Endothelial cell of umbilical vein (primary cell): ENCODE results near the gene SLAMF6. TPM values are rescaled to one million over a fixed set of nuclear protein-coding genes. Genes with fewer than 3 reads are reported as not detected.

Experiments used
- BruUV-seq: library from RNA; stranded (reverse); fragments of 400-500 nt; replicated peaks from 2 replicates; lab custom pipeline; 2021; lab: Mats Ljungman, UMichigan
- CTCF ChIA-PET: fragments of 300-600, 350-600 bp; sonication (Branson Sonifier 250); formaldehyde crosslinking; loops from one replicate; lab custom pipeline; 2021; ENCODE audit warnings: antibody characterized with exemption, inconsistent platforms; lab: Charles Lee
- POLR2A ChIA-PET: fragments of 300-600, 350-600 bp; sonication (Branson Sonifier 250); formaldehyde crosslinking; loops from one replicate; lab custom pipeline; 2021; ENCODE audit warnings: antibody characterized with exemption, inconsistent platforms; lab: Charles Lee
- DNase-seq: peaks from one replicate; pipeline ENCODE4 v3.0.0-alpha.2; 2011; ENCODE audit warnings: low read depth, low spot score
- FAIRE-seq: peaks from 2 replicates; lab custom pipeline; 2011; peaks lifted over from hg19 to GRCh38; lab: Jason Lieb, UNC
- H2AFZ ChIP-seq: 2 replicates; pipeline ENCODE4 v1.6.0; 2012; ENCODE audit warnings: low read depth, low read length, control low read depth, inconsistent platforms
- H3K27ac ChIP-seq: 2 replicates; pipeline ENCODE4 v1.5.1; 2011; ENCODE audit warnings: low read depth, mild to moderate bottlenecking, control low read depth, low read length, moderate library complexity; ENCODE audit not compliant: insufficient read depth
- H3K27me3 ChIP-seq, 2 experiments: 2 replicates each; pipeline versions ENCODE4 v1.6.0 to v1.6.1; 2011; ENCODE audit warnings: low read length in 2 of 2, mixed read lengths in 1 of 2; ENCODE audit not compliant: control insufficient read depth in 2 of 2, insufficient read depth in 2 of 2
- H3K36me3 ChIP-seq, 2 experiments: 2 replicates in 1 of 2; 3 replicates in 1 of 2; pipeline ENCODE4 v1.5.1; 2011; ENCODE audit warnings: low read length in 2 of 2, mild to moderate bottlenecking in 1 of 2, moderate library complexity in 1 of 2; ENCODE audit not compliant: control insufficient read depth in 2 of 2, insufficient read depth in 2 of 2; ENCODE audit errors: extremely low read depth in 1 of 2
- H3K4me1 ChIP-seq: 3 replicates; pipeline ENCODE4 v1.5.1; 2011; ENCODE audit warnings: mild to moderate bottlenecking, low read length; ENCODE audit not compliant: control insufficient read depth, insufficient read depth; ENCODE audit errors: extremely low read depth
- H3K4me2 ChIP-seq: 2 replicates; pipeline ENCODE4 v1.6.1; 2011; ENCODE audit warnings: low read length, control low read depth, mixed read lengths; ENCODE audit not compliant: insufficient read depth
- H3K4me3 ChIP-seq, 3 experiments: fragments of 200-600 bp in 1 of 3; sonication (generic), shearing (Covaris generic) in 1 of 3; replicated peaks in 1 of 3; 2 replicates each; pipeline ENCODE4 v1.5.1; 2011 to 2016; ENCODE audit warnings: control low read depth in 3 of 3, low read length in 3 of 3, mild to moderate bottlenecking in 2 of 3, inconsistent platforms in 1 of 3, low read depth in 1 of 3, moderate library complexity in 1 of 3; ENCODE audit not compliant: insufficient read depth in 1 of 3
- H3K79me2 ChIP-seq: 2 replicates; pipeline ENCODE4 v1.6.0; 2012; ENCODE audit warnings: low read length, inconsistent platforms; ENCODE audit not compliant: control insufficient read depth, insufficient read depth
- H3K9ac ChIP-seq: replicated peaks from 2 replicates; pipeline ENCODE3; 2011; ENCODE audit warnings: low read length, control low read depth; ENCODE audit not compliant: insufficient read depth; ENCODE audit errors: extremely low read depth
- H3K9me1 ChIP-seq: replicated peaks from 3 replicates; pipeline ENCODE4 v1.6.0; 2011; ENCODE audit warnings: mild to moderate bottlenecking, low read length; ENCODE audit not compliant: control insufficient read depth, insufficient read depth; ENCODE audit errors: extremely low read depth
- H3K9me3 ChIP-seq: replicated peaks from 2 replicates; pipeline ENCODE4 v1.5.1; 2012; ENCODE audit warnings: low read length, inconsistent platforms; ENCODE audit not compliant: control insufficient read depth, insufficient read depth
- H4K20me1 ChIP-seq: replicated peaks from 2 replicates; pipeline ENCODE3; 2011; ENCODE audit warnings: mild to moderate bottlenecking, low read length; ENCODE audit not compliant: control insufficient read depth, insufficient read depth; ENCODE audit errors: extremely low read depth
- CTCF ChIP-seq, 2 donors: IDR thresholded peaks; 1 replicate in 1 of 2; 2 replicates in 1 of 2; pipeline ENCODE4 v1.5.1; 2011; ENCODE audit warnings: low read length in 2 of 2, mild to moderate bottlenecking in 2 of 2, moderate library complexity in 2 of 2, control low read depth in 1 of 2, inconsistent platforms in 1 of 2, low read depth in 1 of 2; ENCODE audit not compliant: insufficient read depth in 1 of 2; ENCODE audit errors: extremely low read depth in 1 of 2
- GATA2 ChIP-seq: IDR thresholded peaks from 2 replicates; pipeline ENCODE4 v1.7.0; 2011; ENCODE audit warnings: low read depth, mild to moderate bottlenecking, moderate library complexity, mixed read lengths, low read length; ENCODE audit not compliant: insufficient read length, insufficient read depth
- JUN ChIP-seq: IDR thresholded peaks from 2 replicates; pipeline ENCODE4 v1.6.1; 2011; ENCODE audit warnings: borderline replicate concordance, low read depth; ENCODE audit not compliant: insufficient read length, insufficient read depth
- MYC ChIP-seq: IDR thresholded peaks from one replicate; pipeline ENCODE4 v1.6.1; 2011; ENCODE audit warnings: mild to moderate bottlenecking, low read depth, low read length
- POLR2A ChIP-seq: IDR thresholded peaks from 2 replicates; pipeline ENCODE4 v1.6.1; 2012; ENCODE audit warnings: low read depth, mild to moderate bottlenecking, control low read depth, low read length
- dilution Hi-C: fragments of 300-500 bp; cut with MboI; formaldehyde crosslinking; loops from one replicate; pipeline ENCODE4 v1.15.0; 2019; ENCODE audit warnings: low sequenced_read_pairs; ENCODE audit not compliant: extremely low pct_ligation_motif_present
- intact Hi-C: fragments of 100-400 bp; cut with micrococcal nuclease; formaldehyde crosslinking; loops from one replicate; pipeline ENCODE4 v1.10.0; 2022
- polyA plus RNA-seq, 4 experiments: library from polyadenylated mRNA; depleted of rRNA in 3 of 4; stranded (reverse) in 3 of 4; unstranded in 1 of 4; fragments of >200 nt; gene quantifications; 2 replicates each; pipeline versions ENCODE4 v1.2.1 to v1.2.3, GENCODE V29; 2011 to 2012; ENCODE audit warnings: missing spikeins in 1 of 4
- total RNA-seq: library from RNA; stranded (reverse); gene quantifications from 2 replicates; pipeline ENCODE4 v1.2.3, GENCODE V29; 2021
- TF ChIP-seq, protein P1 (sequence below): IDR thresholded peaks from 2 replicates; pipeline ENCODE4 v1.6.1; 2011; ENCODE audit not compliant: insufficient read depth, insufficient read length

The SLAMF6 gene
- total and polyA plus RNA-seq, 2 donors (not counting 3 experiments of a cell fraction or from before 2014, with no cell fraction given) = not detected

DNA sequence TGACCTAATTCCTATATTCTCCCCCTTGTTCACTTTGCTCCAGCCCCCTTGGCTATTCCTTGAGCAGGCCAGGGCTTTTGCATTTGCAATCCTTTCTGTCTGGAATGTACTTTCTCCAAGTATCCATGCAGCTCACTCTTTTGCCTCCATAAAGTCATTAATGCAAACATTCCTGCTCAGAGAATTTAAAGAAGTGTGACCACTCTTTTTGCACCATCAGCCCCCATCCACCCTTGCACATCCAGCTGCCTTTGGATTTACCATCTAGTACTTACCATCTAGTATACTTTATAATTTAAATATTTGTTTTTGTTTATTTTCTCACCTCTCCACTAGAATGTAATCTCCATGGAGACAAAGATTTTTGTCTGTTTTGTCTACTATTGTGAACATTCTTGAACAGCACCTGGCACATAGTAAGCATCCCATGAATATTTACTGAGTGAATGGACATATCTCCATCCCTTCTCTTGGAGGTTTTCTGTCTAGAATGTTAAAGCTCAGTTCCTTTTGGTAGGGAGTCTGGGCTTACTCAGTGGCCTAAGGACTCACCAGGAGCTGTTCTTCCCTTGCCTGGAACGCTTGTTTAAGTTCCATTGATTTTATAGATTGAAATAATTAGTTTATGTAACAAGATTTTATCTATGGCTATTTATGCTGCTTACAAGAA, 22.6 kb downstream of the SLAMF6 start:
- no peak for TF ChIP-seq CTCF (IDR thresholded peaks at IDR 0.05; ENCODE audit: extremely low read depth in 1 of 2, insufficient read depth in 1 of 2, low read depth in 1 of 2, low read length in 2 of 2)
- TF ChIP-seq, protein P1, sequence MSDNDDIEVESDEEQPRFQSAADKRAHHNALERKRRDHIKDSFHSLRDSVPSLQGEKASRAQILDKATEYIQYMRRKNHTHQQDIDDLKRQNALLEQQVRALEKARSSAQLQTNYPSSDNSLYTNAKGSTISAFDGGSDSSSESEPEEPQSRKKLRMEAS = no peak
- no peak for TF ChIP-seq JUN
- TF ChIP-seq MYC = no peak
- TF ChIP-seq GATA2 = no peak
- no peak for TF ChIP-seq POLR2A
- no peaks in the 10 kb centered on the region for H3K79me2 ChIP-seq
- no peaks in the 10 kb centered on the region for H3K4me1 ChIP-seq
- ChIA-PET CTCF (no interaction called here), POLR2A (no interaction called here)
- no peak for DNase-seq
- FAIRE-seq = no peak
- no peaks in the 10 kb centered on the region for H3K27me3 ChIP-seq
- no peaks in the 10 kb centered on the region for H3K9me1 ChIP-seq
- no peak overlapping the region for H2AFZ ChIP-seq
- no peaks in the 10 kb centered on the region for H3K36me3 ChIP-seq
- no TSS peak for BruUV-seq
- no peaks in the 10 kb centered on the region for H4K20me1 ChIP-seq
- H3K9me3 ChIP-seq = no peaks in the 10 kb centered on the region
- no peak overlapping the region for H3K4me3 ChIP-seq
- H3K4me2 ChIP-seq = no peak overlapping the region
- no peak overlapping the region for H3K9ac ChIP-seq
- no peak overlapping the region for H3K27ac ChIP-seq
- intact Hi-C loops (no loop called here), dilution Hi-C loops (no loop called here)
